GM18858 (cell line): ENCODE data around the gene ITGBL1.

Experiments
- ATAC-seq: cut with Tn5 transposase; IDR thresholded peaks from one replicate; pipeline ENCODE4 v1.9.1; 2021; ENCODE audit not compliant: unreplicated experiment

Gene ITGBL1

GRCh38 chr13:101552786-101553185 lies 100.3 kb downstream of the ITGBL1 start:
- ATAC-seq: no peak

GRCh38 chr13:101554420-101555125 lies 102.1 kb downstream of the ITGBL1 start:
- ATAC-seq: no peak

GRCh38 chr13:101555610-101556009 lies 103.1 kb downstream of the ITGBL1 start:
- ATAC-seq: no peak

GRCh38 chr13:101556676-101557123 lies 104.2 kb downstream of the ITGBL1 start:
- no peak for ATAC-seq

GRCh38 chr13:101565317-101565716 lies 112.8 kb downstream of the ITGBL1 start:
- ATAC-seq: no peak

- no peak for ATAC-seq
Measured at GRCh38 chr13:101567841-101568240, 115.4 kb downstream of the ITGBL1 start.

GRCh38 chr13:101569807-101570206 lies 117.3 kb downstream of the ITGBL1 start:
- no peak for ATAC-seq

- no peak for ATAC-seq
Measured at GRCh38 chr13:101570410-101570809, 117.9 kb downstream of the ITGBL1 start.

GRCh38 chr13:101572456-101572855 lies 120.0 kb downstream of the ITGBL1 start:
- no peak for ATAC-seq

- no peak for ATAC-seq
Measured at GRCh38 chr13:101575581-101575980, 123.1 kb downstream of the ITGBL1 start.

GRCh38 chr13:101576455-101576854 lies 124.0 kb downstream of the ITGBL1 start:
- ATAC-seq: no peak

GRCh38 chr13:101576977-101577376 lies 124.5 kb downstream of the ITGBL1 start:
- no peak for ATAC-seq

GRCh38 chr13:101579281-101579802 lies 126.9 kb downstream of the ITGBL1 start:
- ATAC-seq: no peak

- ATAC-seq: no peak
Measured at GRCh38 chr13:101584331-101584730, 131.9 kb downstream of the ITGBL1 start.

GRCh38 chr13:101590479-101590878 lies 138.0 kb downstream of the ITGBL1 start:
- ATAC-seq: no peak

GRCh38 chr13:101594936-101595335 lies 142.5 kb downstream of the ITGBL1 start:
- no peak for ATAC-seq

GRCh38 chr13:101596803-101597202 lies 144.3 kb downstream of the ITGBL1 start:
- ATAC-seq: no peak

GRCh38 chr13:101611491-101612475 lies 159.3 kb downstream of the ITGBL1 start:
- no peak for ATAC-seq

GRCh38 chr13:101612735-101613134 lies 160.3 kb downstream of the ITGBL1 start:
- no peak for ATAC-seq

- no peak for ATAC-seq
Measured at GRCh38 chr13:101614491-101614890, 162.0 kb downstream of the ITGBL1 start.

- no peak for ATAC-seq
Measured at GRCh38 chr13:101618440-101619187, 166.1 kb downstream of the ITGBL1 start.
